Right lung (tissue), 5 donors: ENCODE measurements around the gene MDP1. TPM values are rescaled to one million over a fixed set of nuclear protein-coding genes. Genes with fewer than 3 reads are reported as not detected.
"Not testable (repeated sequence)": the region's sequence is repeated elsewhere in the genome, so short reads cannot be mapped to it uniquely, and the experiment has no call there.

Experiments
- DNase-seq, 2 donors: peaks; one replicate each; pipeline ENCODE4 v3.0.0-alpha.2; 2013
- polyA plus RNA-seq, 5 donors: library from polyadenylated mRNA; unstranded; fragments of 120-200 nt; gene quantifications; one replicate each; pipeline versions ENCODE4 v1.2.1 to v1.2.3, GENCODE V29; 2013; ENCODE audit warnings: inconsistent platforms in 1 of 5, low replicate concordance in 1 of 5; ENCODE audit not compliant: insufficient read length in 5 of 5, insufficient read depth in 1 of 5

Gene MDP1
- polyA plus RNA-seq, 5 donors: 11.8 to 17.2 (median 13.5) TPM

DNA sequence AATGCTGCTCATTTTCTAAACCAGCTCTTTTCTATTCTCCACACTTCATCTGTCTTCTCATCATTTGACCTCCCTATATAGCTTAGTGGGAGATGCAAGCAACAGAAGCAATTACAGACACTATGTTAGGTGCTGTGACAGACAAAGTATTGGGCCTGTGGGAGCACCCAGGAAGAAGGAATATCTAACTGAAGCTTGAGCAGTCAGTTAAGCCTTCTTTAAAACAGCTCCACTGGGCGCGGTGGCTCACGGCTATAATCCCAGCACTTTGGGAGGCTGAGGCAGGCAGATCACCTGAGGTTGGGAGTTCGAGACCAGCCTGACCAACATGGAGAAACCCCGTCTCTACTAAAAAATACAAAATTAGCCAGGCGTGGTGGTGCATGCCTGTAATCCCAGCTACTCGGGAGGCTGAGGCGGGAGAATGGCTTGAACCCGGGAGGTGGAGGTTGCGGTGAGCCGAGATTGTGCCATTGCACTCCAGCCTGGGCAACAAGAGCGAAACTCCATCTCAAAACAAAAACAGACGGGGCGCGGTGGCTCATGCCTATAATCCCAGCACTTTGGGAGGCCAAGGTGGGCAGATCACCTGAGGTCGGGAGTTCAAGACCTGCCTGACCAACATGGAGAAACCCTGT, 12.5 kb downstream of the MDP1 start:
- not testable (repeated sequence) for DNase-seq

DNA sequence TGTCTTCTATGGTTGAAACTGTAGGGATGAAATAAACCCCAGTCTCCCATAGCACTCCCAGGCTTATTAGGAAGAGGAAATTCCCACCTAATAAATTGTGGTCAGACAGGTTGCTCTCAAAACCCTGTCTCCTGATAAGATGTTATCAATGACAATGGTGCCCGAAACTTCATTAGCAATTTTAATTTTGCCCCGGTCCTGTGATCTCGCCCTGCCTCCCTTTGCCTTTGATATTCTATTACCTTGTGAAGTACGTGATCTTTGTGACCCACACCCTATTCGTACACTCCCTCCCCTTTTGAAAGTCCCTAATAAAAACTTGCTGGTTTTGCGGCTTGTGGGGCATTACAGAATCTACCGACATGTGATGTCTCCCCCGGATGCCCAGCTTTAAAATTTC, 13.3 kb downstream of the MDP1 start:
- not testable (repeated sequence) for DNase-seq

DNA sequence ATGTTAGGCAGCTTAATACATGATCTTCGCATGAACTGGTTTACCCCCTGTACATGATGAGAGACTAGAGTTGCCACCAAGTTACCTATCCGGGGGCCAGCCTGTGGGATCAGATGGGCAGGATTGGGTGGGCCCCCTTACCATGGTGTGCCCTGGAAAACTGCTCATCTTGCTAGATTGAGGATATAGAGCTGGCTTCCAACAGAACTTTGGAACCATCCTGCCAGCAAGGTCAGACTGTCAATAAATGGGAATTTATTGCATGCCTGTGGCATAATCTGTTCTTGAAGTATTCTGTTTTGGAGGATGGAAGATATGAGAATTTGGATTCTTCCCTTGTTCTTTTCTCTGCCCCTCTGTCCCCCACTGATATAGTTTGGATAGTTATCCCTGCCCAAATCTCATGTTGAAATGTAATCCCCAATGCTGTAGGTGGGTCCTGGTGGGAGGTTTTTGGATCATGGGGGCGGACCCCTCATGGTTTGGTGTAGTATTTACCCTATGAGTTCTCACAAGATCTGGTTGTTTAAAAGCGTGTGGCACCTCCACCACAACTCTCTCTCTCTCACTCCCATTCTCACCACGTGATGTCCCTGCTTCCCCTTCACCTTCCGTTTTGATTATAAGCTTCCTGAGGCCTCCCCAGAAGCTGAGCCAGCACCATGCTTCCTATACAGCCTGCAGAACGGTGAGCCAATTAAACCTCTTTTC, 16.9 kb downstream of the MDP1 start:
- no peak for DNase-seq

DNA sequence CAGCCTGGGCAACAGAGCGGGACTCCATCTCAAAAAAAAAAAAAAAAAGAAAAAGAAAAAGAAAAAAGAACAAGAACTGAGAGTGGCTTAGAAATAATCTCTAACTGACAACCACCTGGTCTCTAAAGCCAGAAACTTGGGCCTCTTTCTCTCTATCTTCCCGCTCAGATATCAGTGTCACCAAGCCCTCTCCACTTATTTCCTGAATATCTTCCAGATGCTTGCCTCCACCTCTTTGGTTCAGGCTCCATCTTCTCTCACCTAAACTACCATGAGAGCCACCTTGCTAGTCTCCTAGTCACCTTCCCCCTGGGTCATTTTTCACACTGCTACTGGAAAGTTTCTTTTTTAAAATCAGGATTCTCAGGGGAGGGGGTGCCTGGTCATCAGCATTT, 18.8 kb downstream of the MDP1 start:
- no peak for DNase-seq

DNA sequence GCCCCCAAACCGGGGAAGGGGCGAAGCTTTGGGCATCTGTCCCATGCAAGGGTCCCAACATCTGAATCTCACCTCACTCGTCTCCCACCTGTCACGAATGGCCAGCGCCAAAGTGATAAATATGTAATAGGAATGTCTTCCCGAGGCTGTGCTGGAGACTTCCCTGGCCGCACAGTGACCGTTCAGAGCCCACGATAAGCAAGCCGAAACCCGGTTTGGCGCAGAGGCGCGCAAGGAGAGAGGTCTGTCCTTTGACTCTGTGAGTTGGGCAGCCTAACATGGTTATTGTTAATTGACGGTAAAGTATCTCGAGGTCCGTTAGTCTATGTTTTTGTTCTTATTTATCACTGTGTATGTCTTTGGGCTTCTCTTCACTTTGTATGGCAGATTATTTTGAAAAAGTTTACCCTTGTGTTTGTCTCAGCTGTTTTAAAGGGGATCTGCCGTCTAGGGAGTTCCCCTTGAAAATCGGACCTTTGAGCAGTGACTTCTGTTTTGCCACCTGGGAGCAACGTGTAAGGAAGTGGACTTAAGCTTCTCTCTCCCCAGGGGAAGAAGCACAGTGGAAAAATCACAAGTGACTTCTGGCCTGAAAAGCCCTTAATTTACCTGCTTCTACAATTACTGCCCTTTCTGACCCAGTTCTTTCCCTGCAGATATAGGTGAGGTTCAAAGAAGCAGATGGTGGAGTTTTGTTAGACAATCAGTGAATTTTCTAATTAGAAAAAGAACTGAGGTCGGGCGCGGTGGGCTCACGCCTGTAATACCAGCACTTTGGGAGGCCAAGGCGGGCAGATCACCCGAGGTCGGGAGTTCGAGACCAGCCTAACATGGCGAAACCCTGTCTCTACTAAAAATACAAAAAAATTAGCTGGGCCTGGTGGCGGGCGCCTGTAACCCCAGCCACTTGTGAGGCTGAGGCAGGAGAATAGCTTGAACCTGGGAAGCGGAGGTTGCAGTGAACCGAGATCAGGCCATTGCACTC, 19.5 kb downstream of the MDP1 start:
- no peak for DNase-seq

DNA sequence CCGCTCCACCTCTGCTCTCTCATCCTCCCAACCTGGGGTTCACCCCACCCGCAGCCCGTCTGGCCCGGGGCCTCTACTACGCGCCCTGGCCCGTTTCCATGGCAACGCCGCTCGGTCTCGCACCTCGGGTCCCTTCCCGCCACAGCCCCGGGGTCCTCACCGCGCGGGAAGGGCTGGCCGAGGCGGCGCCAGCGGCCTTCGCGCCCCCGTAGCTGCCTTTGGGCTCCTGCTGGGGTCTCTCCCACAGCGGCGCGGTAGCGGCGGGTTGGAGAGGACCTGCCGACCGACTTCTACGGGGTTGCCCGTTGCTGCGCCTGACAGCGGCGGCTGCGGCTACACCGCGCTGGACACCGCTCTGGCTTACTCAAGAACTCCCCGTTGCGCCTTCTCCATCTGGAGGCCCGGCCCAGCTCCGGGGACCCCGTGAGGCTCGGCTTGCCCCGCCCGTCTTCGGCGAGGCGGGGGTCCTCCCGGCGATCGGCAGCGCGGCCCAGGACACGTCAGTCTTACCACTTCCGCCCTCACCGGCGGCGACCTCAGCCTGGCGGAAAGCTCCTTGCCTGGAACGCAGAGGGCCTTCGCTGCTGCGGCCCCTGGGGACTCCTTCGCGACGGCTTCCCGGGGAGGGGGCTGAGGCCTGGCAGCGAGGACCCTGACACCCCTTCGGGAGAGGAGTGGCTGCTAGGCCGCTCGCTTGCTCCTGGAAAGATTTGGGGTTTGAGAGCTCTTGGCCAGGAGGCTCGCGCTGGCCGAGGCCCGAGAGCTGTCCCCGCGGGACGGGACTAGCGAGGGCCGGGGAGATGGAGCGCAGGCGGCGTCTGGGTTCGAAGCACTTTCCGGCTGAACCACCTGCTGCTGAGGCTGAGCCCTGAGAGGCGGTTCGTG, 20.4 kb downstream of the MDP1 start, which contains the start of gene TM9SF1:
Gene TM9SF1, minus strand, starts transcription at position 256 of the 885 bp plus-strand sequence. CDS start 422 bp downstream, outside the sequence.
- DNase-seq: peak; percentile 91 to 92

DNA sequence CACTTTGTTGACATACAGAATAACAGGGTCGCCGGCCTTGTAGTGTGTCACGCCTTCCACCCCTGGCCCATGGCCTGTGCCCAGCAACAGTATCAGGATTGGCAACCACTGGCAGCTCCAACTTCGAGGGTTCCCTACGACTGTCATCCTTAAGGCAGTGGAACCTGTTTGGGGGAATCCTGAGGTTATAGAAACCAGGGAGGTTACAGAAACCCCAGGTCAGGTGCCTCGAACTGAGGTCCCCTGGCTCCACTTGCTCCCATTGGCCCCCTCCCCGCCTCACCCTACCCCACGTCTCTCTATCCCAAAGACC, 21.0 kb downstream of the MDP1 start:
- no peak for DNase-seq

DNA sequence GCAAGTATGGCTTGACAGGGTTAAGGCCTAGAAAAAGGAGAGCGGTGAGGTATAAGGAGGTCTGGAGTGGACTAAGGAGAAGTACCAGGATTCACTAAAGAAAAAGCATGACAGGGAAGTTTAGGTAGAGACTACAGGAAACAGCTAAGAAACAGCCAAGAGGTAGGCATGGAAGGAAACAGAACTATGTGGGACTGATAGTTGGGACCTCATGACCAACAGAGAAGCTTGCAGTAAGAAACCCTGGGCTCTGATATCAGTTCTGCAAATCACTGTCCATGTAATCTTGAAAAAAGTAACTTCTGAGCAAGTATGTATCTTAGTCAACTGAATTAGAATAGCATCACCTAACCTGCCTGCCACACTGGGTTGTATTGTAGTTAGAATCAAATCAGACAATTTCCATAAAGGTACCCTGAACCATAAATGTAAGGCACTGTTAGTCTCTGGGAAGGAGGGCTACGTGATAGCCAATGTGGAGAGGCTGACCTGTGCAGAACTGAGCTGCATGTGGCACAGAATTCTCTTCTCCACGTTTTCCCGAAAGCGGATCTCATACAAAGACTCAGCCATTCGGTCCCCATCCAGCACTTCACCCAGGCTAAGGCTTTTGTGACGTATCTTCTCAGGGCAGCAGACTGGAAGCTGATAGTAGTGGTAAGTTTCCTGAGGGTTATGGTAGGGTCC, 21.5 kb downstream of the MDP1 start:
- DNase-seq: no peak

DNA sequence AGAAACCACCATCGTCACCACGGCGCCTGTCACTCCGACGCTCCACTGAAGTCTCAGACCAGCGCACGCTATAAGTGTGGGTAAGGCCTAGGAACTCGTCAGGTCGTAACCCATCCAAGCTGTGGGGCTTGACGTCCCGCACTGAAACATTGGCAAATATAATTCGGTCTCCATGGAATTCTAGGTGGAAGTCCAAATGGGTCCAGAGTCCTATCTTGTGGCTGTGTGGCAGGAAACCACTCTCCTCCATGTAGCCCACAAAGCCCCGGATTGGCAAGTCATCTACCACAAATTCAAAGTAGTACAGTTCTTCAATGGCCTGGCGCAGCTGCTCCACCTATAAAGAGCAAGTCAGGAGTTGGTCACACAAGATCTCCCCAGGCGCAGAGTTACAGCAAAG, 22.9 kb downstream of the MDP1 start:
- DNase-seq: no peak

DNA sequence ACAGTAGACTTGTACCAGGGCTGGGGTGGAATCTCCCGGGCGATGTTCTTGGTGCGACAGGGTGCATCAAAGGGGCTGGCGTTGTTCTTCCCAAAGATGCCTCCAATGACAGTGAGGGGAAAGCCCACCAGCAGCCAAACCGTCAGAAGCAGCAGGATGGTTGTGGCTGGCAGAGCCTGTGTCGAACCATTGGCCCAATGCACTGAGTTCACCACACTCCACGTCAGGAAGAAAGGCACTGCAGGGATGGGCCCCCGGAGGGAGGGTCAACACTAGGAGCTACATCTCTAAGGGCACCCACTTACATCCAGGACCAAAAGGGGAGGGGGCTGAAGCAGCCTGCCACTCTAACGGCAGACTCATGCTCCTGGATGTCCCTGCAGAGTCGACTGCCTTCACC, 25.4 kb downstream of the MDP1 start:
- no peak for DNase-seq

DNA sequence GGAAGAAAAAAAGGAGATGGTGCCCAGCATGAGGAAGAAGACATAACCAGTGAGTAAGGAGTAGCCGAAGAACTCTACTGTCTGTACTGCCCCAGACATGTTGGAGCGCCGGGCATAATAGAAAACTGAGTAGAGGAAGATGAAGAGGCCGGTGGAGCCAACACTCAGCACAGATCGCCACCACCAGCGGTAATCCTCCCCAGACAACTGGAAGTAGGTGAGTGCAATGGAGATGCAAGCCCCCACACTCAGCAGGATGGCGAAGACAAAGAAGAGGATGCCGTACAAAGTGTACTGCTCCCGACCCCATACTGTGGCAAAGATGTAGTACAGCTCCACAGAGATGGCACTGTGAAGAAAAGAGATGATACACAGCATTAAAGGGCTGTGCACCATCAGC, 26.4 kb downstream of the MDP1 start:
- no peak for DNase-seq

DNA sequence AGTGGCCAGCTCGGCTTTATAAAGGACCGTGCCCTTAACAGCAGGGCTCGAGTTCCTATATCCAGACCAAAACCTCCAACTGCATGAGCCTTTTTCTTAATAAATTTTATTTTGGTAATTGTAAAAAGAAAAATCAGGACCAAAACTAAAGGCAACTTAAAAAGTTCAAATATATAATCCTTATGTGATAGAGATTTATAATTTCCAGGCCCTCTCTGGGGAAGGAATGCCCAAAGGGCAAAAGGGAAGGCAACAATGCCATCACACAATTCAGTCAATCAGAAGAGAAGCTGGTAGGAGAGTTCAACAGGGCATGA, 26.8 kb downstream of the MDP1 start:
- DNase-seq: no peak

DNA sequence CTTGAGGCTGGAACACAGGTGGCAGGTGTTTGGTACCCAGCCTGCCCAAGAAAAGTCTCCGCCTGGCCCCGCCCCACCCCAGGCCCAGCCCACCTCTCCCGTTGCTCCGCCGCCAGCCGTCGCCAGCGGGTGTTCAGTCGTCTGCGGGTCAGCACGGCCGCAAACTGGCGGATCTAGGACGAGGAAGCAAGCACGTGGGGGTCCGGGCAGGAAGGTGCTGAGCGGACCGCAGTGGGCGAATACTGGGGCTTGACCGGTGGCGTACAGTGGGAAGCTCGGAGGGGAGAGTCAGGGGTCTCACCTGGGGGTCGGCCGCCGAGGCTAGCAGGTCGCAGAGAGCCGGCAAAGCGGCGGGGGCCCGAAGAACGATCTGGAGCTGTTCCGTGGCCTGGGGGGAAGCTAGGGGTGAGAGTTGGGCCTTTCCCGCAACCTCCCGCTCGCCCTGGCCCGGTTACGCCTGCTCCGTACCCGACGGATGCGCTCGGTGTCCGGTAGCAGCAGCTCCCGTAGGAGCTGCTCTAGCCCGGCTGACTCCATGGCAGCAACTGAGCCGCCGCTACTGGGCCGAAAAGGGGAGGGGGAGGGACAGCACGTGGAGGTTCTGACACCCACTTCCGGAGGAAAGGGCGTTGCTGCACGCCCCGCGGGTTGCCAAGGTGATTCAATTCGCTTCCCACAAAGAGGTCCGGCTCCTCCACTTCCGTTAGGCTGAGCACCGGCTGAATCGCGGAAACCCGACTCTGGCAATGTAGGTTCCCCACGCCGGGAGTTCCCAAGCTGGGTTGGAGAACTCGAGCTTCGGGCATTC, 27.4 kb downstream of the MDP1 start, which contains the start of gene IPO4:
Gene IPO4, minus strand, starts transcription at position 566 of the 808 bp plus-strand sequence. Its CDS starts 29 bp downstream, at position 537.
- DNase-seq: peak; percentile 95

DNA sequence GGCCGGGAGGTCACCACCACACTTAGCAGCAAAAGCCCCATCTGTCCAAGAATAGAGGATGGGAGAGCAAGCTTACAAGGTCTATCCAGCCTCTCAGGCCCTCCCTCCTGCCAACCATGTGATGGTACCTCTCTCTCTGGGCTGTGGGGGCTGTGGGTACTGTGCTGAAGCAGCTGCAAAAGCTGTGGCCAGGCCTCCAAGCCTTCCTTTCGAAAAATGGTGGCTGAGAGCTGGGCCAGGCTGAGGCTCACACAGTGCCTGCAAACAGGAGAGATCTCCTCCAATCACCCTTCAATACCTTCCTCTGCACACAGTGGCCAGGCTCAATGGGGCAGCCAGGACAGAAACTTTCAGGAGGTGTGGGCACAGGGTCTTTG, 28.3 kb downstream of the MDP1 start:
- DNase-seq: no peak

DNA sequence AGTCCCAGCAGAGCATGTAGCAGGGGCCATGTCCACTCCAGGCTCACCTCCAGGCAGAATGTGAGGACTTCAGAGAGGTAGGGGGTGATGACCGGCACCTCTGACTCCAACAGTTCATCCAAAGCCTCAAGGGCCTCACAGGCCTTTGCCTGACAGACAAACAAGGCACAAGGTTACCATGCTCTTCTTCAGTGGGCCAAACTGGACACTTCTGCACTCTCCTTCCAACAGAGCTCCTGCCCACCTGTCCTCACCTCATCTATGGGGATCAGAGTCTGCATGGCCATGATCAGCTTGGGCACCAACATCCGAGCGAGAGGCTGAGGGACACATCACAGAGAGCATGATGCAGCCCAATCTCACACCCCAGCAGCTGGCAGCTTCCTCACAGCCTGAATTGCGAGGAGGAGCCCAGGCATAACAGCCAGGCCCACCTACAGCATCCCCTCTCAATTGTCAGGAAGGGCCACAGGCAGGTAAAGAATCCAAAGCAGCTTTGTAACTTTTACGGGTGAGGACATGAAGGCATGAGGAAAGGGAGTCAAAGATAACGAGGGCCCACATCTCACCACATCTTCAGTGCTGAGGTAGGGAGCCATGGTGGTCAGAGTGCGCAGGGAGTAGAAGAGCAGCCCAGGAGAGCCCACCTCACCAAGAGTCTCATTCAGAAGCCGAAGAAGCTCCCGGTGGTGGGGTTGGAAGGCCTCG, 28.9 kb downstream of the MDP1 start:
- DNase-seq: no peak

DNA sequence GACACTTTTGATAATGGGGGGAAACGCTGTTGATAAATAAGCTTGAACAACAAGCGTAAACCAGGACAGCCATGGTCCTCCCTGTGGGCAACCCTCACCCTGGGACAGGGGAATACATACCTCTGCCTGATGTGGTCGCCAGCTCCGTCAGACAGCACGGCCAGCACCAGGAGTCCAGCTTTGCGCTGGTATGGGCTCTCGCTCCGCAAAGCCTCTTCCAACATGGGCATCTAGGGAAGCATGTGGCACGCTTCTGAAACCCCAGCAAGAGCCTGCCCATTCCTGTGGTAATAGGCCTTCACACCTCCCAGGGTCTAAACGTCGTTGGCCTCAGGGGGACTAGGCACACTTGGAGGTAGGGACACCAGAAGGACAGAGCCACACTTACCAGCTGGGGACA, 30.1 kb downstream of the MDP1 start:
- no peak for DNase-seq

DNA sequence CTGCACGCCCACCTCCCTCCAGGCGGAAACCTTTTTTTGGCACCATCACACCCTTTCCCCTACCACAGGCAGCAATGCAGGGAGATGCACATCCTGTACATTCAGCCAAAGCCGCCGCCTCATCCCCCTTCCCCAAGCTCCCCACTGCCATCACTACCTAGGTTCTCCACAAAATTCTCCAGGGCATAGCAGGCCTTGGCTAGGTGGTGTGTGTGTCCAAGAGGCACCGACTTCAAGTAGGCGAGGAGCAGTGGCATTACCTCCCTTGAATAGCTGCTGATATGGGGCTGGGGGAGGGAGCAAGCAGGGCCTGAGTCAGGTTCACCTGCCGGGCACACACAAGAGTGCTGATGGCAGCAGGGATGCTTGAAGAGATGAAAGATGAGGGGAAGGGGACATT, 30.8 kb downstream of the MDP1 start:
- DNase-seq: no peak

DNA sequence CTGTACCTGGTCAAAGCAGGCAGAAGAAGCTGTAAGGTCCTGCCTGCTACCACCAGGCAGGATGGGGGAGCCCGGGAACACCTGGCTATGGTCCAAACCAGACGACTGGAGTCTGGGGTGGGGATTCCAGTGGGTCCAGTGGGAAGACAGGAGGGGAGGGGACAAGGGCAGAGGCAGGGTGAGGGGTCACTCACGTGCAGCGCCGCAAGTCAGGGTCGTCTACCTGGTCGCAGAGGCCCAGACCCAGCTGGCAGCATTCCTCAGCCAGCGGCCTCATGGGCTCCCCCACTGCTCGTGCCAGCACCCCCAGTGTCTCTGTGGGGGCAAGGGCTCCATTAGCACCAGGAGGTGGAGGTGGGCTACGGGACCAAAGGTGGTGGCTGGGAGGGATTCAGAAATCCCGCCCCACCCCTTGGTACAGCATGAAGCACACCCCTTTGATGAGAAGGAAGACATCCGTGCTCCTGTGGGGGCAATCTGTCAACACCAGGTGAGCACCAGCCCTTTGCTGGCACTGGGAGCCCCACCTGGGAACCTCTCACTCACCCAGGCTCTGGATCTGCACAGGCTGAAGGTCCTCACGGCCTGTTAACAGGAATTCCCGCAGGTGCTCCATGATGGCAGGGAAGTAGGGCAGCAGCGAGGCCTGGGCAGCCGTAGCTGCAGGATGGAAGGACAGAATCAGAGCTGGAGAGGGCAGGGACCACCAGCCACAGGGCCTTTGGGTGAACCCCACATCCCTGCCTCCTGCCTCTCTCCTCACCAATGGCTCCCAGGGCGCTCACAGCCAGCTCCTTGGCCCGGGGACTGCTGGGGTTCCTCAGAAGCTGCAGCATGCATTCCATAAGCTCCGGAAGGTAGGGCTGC, 31.5 kb downstream of the MDP1 start:
- no peak for DNase-seq
